OCI-LY1 (cell line): ENCODE results near the gene RALY.
A peak's percentile ranks its signal among the peaks of the same experiment; 100 is the strongest.

Experiments
- H2AFZ ChIP-seq: fragments of 200-600 bp; sonication (generic), shearing (Covaris generic); 2 replicates; pipeline ENCODE4 v1.6.0; 2014; ENCODE audit warnings: antibody characterized with exemption, mild to moderate bottlenecking, low read length
- H3F3A ChIP-seq: fragments of 200-600 bp; sonication (generic), shearing (Covaris generic); 2 replicates; pipeline ENCODE4 v1.6.0; 2014; ENCODE audit warnings: mild to moderate bottlenecking, antibody characterized with exemption, low read length, moderate library complexity; ENCODE audit not compliant: insufficient read depth
- H3K27ac ChIP-seq: fragments of 200-600 bp; sonication (generic); 2 replicates; pipeline ENCODE4 v1.5.1; 2014; ENCODE audit warnings: low read length, mixed run types, mild to moderate bottlenecking, low read depth; ENCODE audit not compliant: poor library complexity, severe bottlenecking
- H3K27me3 ChIP-seq: fragments of 200-600 bp; sonication (generic); 2 replicates; pipeline ENCODE4 v1.6.0; 2014; ENCODE audit warnings: antibody characterized with exemption, mild to moderate bottlenecking, low read length, moderate library complexity; ENCODE audit not compliant: insufficient read depth
- H3K36me3 ChIP-seq: fragments of 200-600 bp; sonication (generic); 2 replicates; pipeline ENCODE4 v1.6.1; 2014; ENCODE audit warnings: mild to moderate bottlenecking, antibody characterized with exemption, low read length, moderate library complexity, mixed read lengths; ENCODE audit not compliant: insufficient read depth
- H3K4me1 ChIP-seq: fragments of 200-600 bp; sonication (generic); 2 replicates; pipeline ENCODE4 v1.5.1; 2014; ENCODE audit warnings: mild to moderate bottlenecking, low read length, moderate library complexity; ENCODE audit not compliant: insufficient read depth, severe bottlenecking
- H3K4me2 ChIP-seq: fragments of 200-600 bp; sonication (generic), shearing (Covaris generic); 2 replicates; pipeline ENCODE4 v1.6.1; 2014; ENCODE audit warnings: low read length
- H3K4me3 ChIP-seq: fragments of 200-600 bp; sonication (generic); 2 replicates; pipeline ENCODE4 v1.5.1; 2014; ENCODE audit warnings: low read length, low read depth, mild to moderate bottlenecking, mixed read lengths; ENCODE audit not compliant: poor library complexity, severe bottlenecking
- H3K79me2 ChIP-seq: fragments of 200-600 bp; shearing (Covaris generic); 2 replicates; pipeline ENCODE4 v1.6.1; 2016; ENCODE audit warnings: mixed run types, low read length, mixed read lengths; ENCODE audit not compliant: insufficient read depth
- H3K9ac ChIP-seq: fragments of 200-600 bp; sonication (generic), shearing (Covaris generic); 2 replicates; pipeline ENCODE4 v1.6.1; 2014; ENCODE audit warnings: mild to moderate bottlenecking, low read length, mixed read lengths
- H3K9me2 ChIP-seq: fragments of 200-600 bp; sonication (generic), shearing (Covaris generic); 2 replicates; pipeline ENCODE4 v1.6.1; 2014; ENCODE audit warnings: low read depth, mild to moderate bottlenecking, low read length, mixed read lengths
- H3K9me3 ChIP-seq: fragments of 200-600 bp; shearing (Covaris generic); 2 replicates; pipeline ENCODE4 v1.6.1; 2014; ENCODE audit warnings: low read length, mixed read lengths
- H4K20me1 ChIP-seq: fragments of 200-600 bp; sonication (generic), shearing (Covaris generic); 2 replicates; pipeline ENCODE4 v1.6.0; 2016; ENCODE audit warnings: mild to moderate bottlenecking, low read length; ENCODE audit not compliant: insufficient read depth
- EZH2 ChIP-seq: fragments of 200-600 bp; sonication (generic), shearing (Covaris generic); IDR thresholded peaks from 2 replicates; pipeline ENCODE4 v1.8.0; 2017; ENCODE audit warnings: borderline replicate concordance, mixed run types, mild to moderate bottlenecking, antibody characterized with exemption, low read length, moderate library complexity, mixed read lengths
- TF ChIP-seq, protein P1 (sequence below): fragments of 200-600 bp; sonication (generic), shearing (Covaris generic); IDR thresholded peaks from 2 replicates; pipeline ENCODE4 v1.5.1; 2017; ENCODE audit warnings: mild to moderate bottlenecking, antibody characterized with exemption, low read length, moderate library complexity, mixed read lengths

RALY gene

GRCh38 chr20:33986560-33987216 is 7.0 kb upstream of the RALY start:
- Histone ChIP-seq H3K4me2 (no peak overlapping the region), H3K9me2 (no peaks in the 10 kb centered on the region), H2AFZ (no peak overlapping the region), H3K27ac (no peak overlapping the region), H3K4me1 (peaks cover 7% of the 10 kb centered on the region), H3K9ac (no peak overlapping the region), H4K20me1 (no peaks in the 10 kb centered on the region), H3F3A (no peaks in the 10 kb centered on the region), H3K36me3 (0 out of 2 replicates have a peak, but pooled peaks cover 5% of the 10 kb centered on the region), H3K4me3 (no peak overlapping the region), H3K79me2 (no peaks in the 10 kb centered on the region), H3K9me3 (no peaks in the 10 kb centered on the region), H3K27me3 (no peaks in the 10 kb centered on the region)
- TF ChIP-seq, protein P1, sequence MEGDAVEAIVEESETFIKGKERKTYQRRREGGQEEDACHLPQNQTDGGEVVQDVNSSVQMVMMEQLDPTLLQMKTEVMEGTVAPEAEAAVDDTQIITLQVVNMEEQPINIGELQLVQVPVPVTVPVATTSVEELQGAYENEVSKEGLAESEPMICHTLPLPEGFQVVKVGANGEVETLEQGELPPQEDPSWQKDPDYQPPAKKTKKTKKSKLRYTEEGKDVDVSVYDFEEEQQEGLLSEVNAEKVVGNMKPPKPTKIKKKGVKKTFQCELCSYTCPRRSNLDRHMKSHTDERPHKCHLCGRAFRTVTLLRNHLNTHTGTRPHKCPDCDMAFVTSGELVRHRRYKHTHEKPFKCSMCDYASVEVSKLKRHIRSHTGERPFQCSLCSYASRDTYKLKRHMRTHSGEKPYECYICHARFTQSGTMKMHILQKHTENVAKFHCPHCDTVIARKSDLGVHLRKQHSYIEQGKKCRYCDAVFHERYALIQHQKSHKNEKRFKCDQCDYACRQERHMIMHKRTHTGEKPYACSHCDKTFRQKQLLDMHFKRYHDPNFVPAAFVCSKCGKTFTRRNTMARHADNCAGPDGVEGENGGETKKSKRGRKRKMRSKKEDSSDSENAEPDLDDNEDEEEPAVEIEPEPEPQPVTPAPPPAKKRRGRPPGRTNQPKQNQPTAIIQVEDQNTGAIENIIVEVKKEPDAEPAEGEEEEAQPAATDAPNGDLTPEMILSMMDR, result no peak
- TF ChIP-seq EZH2, result no peak

- Histone ChIP-seq H3F3A (no peaks in the 10 kb centered on the region), H3K9me3 (no peaks in the 10 kb centered on the region)
Observed at GRCh38 chr20:33990075-33990474, 3.6 kb upstream of the RALY start.

DNA sequence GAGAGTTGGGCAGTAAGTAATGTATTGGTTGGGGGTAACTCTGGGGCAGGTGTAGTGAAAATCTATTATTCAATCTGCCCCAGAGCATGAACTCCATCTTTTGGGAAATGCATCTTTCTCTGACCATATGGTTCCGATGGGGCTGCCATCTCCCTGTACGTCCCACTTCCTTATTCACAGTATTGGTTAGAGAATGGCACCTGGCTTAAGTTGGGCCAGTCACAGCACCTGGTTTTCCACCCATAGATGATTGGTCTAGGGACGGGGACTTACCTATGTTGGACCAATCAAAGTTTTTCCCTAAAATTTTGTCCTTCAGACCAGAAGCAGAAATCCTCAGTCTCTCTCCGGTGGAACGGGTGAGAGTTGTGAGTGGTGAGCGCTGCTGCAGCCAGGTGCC is 2.2 kb upstream of the RALY start:
- Histone ChIP-seq H3K4me2 (peak overlapping the region; percentile 96), H3K9me2 (no peaks in the 10 kb centered on the region), H4K20me1 (peaks cover 5% of the 10 kb centered on the region; the same call in 1 of the 2 replicates), H3K9me3 (no peaks in the 10 kb centered on the region), H3K36me3 (peaks cover 8% of the 10 kb centered on the region; the same call in 1 of the 2 replicates), H3F3A (no peaks in the 10 kb centered on the region), H2AFZ (no peak overlapping the region), H3K79me2 (peaks cover 25% of the 10 kb centered on the region), H3K27ac (no peak overlapping the region), H3K4me1 (peaks cover 34% of the 10 kb centered on the region), H3K9ac (no peak overlapping the region), H3K27me3 (no peaks in the 10 kb centered on the region), H3K4me3 (peak overlapping the region; percentile 88)
- TF ChIP-seq, protein P1, result no peak
- TF ChIP-seq EZH2, result no peak

More at GRCh38 chr20:33990075-33990474, 3.6 kb upstream of the RALY start:
- peaks cover 11% of the 10 kb centered on the region for H3K79me2 ChIP-seq
- H3K9ac ChIP-seq, result no peak overlapping the region
- H4K20me1 ChIP-seq, result peaks cover 2% of the 10 kb centered on the region; the same call in 1 of the 2 replicates
- H3K4me3 ChIP-seq, result no peak overlapping the region
- no peaks in the 10 kb centered on the region for H3K9me2 ChIP-seq
- no peak for TF ChIP-seq EZH2
- TF ChIP-seq, protein P1, result no peak
- no peak overlapping the region for H3K4me2 ChIP-seq
- H2AFZ ChIP-seq, result no peak overlapping the region
- H3K27me3 ChIP-seq, result no peaks in the 10 kb centered on the region
- peaks cover 20% of the 10 kb centered on the region for H3K4me1 ChIP-seq
- 0 out of 2 replicates have a peak, but pooled peaks cover 5% of the 10 kb centered on the region for H3K36me3 ChIP-seq
- no peak overlapping the region for H3K27ac ChIP-seq
